Measurements from ENCODE around the gene PLK3. TPM values are rescaled to one million over a fixed set of nuclear protein-coding genes. Genes with fewer than 3 reads are reported as not detected.

The PLK3 gene
- total RNA-seq, 4 donors from 2014 or later, result 1.8 to 36.6 (median 21.1) TPM

Small RNA genes within 50 kb of the gene (small RNA-seq; reads per million reads assigned to genes)
- gene AL136380.1 (not detected), gene SNORD38A (341 reads per million, percentile 96 among the genes with 10 or more reads in this experiment), gene SNORD38B (not detected), gene SNORD46 (1,752 reads per million, percentile 98 among the genes with 10 or more reads in this experiment), gene SNORD55 (not detected)

Other genes with a start within 250 kb of the PLK3 start
- 1 to 10 TPM in 3 of 4 donors, not detected in 1; 1.5 to 5.4 (median 3.8) TPM for gene TMEM53, start 125.9 kb upstream of the PLK3 start, total RNA-seq
- gene ARMH1, start 125.7 kb upstream of the PLK3 start, total RNA-seq, result 1 to 10 TPM in 3 of 4 donors, not detected in 1; 2.7 to 7.7 (median 5.2) TPM
- not detected for gene RNU5D-1, start 69.2 kb upstream of the PLK3 start, total RNA-seq
- gene KIF2C, start 60.5 kb upstream of the PLK3 start, total RNA-seq, result 10 to 100 TPM in 1 of 4 donors, under 1 TPM in 1, not detected in 2; 0.64 to 15.1 TPM
- 1,000 to 10,000 TPM; 2,651 to 7,196 (median 4,456) TPM for gene RPS8, start 24.8 kb upstream of the PLK3 start, total RNA-seq
- 1 to 10 TPM in 1 of 4 donors, under 1 TPM in 1, not detected in 2; 0.21 to 1.0 TPM for gene BEST4, start 12.2 kb upstream of the PLK3 start, total RNA-seq
- gene DYNLT4, start 7.0 kb downstream of the PLK3 start, total RNA-seq, result 1 to 10 TPM in 1 of 4 donors, not detected in 3; 4.4 TPM
- 10 to 100 TPM in 1 of 4 donors, 1 to 10 TPM in 3; 3.8 to 41.9 (median 6.6) TPM for gene BTBD19, start 8.1 kb downstream of the PLK3 start, total RNA-seq
- gene PTCH2, start 42.9 kb downstream of the PLK3 start, total RNA-seq, result 1 to 10 TPM; 3.1 to 8.1 (median 5.4) TPM
- 10 to 100 TPM in 3 of 4 donors, 1 to 10 TPM in 1; 3.8 to 73.0 (median 39.4) TPM for gene EIF2B3, start 186.2 kb downstream of the PLK3 start, total RNA-seq
- gene HECTD3, start 210.9 kb downstream of the PLK3 start, total RNA-seq, result 10 to 100 TPM; 13.8 to 41.3 (median 15.7) TPM
- 100 to 1,000 TPM in 1 of 4 donors, 10 to 100 TPM in 3; 76.4 to 104 (median 88.9) TPM for gene UROD, start 211.9 kb downstream of the PLK3 start, total RNA-seq

Data from uterus (tissue), 4 donors.